ENCODE data around the gene SEC11C.

DNA sequence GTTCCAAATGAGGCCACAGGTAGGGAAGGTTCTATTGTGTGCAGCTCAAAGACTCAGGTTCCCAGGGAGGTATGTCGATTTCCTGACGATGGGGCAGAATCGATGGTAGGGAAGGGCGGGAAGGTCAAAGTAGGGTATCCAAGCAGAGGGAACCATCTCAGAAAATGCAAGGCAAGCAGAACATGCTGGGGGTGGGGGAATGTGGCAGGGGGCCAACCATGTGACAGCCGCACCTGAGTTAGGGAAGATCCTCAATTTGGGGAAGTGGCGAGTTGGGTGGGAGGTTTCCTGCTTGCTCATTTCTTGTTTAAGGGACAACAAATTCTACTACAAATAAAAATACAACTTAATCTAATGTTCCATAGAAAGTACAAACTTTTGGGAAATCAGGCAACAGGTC lies 58.5 kb downstream of the SEC11C start:
- TF ChIP-seq, protein P1, sequence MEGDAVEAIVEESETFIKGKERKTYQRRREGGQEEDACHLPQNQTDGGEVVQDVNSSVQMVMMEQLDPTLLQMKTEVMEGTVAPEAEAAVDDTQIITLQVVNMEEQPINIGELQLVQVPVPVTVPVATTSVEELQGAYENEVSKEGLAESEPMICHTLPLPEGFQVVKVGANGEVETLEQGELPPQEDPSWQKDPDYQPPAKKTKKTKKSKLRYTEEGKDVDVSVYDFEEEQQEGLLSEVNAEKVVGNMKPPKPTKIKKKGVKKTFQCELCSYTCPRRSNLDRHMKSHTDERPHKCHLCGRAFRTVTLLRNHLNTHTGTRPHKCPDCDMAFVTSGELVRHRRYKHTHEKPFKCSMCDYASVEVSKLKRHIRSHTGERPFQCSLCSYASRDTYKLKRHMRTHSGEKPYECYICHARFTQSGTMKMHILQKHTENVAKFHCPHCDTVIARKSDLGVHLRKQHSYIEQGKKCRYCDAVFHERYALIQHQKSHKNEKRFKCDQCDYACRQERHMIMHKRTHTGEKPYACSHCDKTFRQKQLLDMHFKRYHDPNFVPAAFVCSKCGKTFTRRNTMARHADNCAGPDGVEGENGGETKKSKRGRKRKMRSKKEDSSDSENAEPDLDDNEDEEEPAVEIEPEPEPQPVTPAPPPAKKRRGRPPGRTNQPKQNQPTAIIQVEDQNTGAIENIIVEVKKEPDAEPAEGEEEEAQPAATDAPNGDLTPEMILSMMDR (conservative IDR thresholded peaks at IDR 0.05 in 1 of 2, IDR thresholded peaks at IDR 0.05 in 1 of 2; ENCODE audit: low read depth in 1 of 2, low read length in 2 of 2) = no peak
- TF ChIP-seq EZH2 (IDR thresholded peaks at IDR 0.05; ENCODE audit: low read length, missing control alignments) = no peak
